HG02588 (cell line): ENCODE data around the gene SHISA6.

Source experiments
- ATAC-seq: cut with Tn5 transposase; IDR thresholded peaks from one replicate; pipeline ENCODE4 v1.9.1; 2021; ENCODE audit warnings: mild to moderate bottlenecking, moderate library complexity; ENCODE audit not compliant: unreplicated experiment

SHISA6 gene

GRCh38 chr17:11511696-11512095 is 270.7 kb downstream of the SHISA6 start:
- ATAC-seq, result no peak

- ATAC-seq, result no peak
Observed at GRCh38 chr17:11514565-11514964, 273.6 kb downstream of the SHISA6 start.

- ATAC-seq, result no peak
Observed at GRCh38 chr17:11514981-11515680, 274.1 kb downstream of the SHISA6 start.

GRCh38 chr17:11515901-11516300 is 274.9 kb downstream of the SHISA6 start:
- ATAC-seq, result no peak

GRCh38 chr17:11535231-11535630 is 294.2 kb downstream of the SHISA6 start:
- ATAC-seq, result no peak

GRCh38 chr17:11538366-11538765 is 297.4 kb downstream of the SHISA6 start:
- ATAC-seq, result no peak

- ATAC-seq, result no peak
Observed at GRCh38 chr17:11539637-11540036, 298.6 kb downstream of the SHISA6 start.

GRCh38 chr17:11545002-11545401 is 304.0 kb downstream of the SHISA6 start:
- ATAC-seq, result no peak

- ATAC-seq, result no peak
Observed at GRCh38 chr17:11545696-11546095, 304.7 kb downstream of the SHISA6 start.

GRCh38 chr17:11547853-11548252 is 306.8 kb downstream of the SHISA6 start:
- no peak for ATAC-seq

GRCh38 chr17:11548398-11548797 is 307.4 kb downstream of the SHISA6 start:
- no peak for ATAC-seq

GRCh38 chr17:11550431-11550830 is 309.4 kb downstream of the SHISA6 start:
- no peak for ATAC-seq

- no peak for ATAC-seq
Observed at GRCh38 chr17:11551442-11551841, 310.4 kb downstream of the SHISA6 start.

- no peak for ATAC-seq
Observed at GRCh38 chr17:11553135-11553534, 312.1 kb downstream of the SHISA6 start.

- no peak for ATAC-seq
Observed at GRCh38 chr17:11554042-11554441, 313.0 kb downstream of the SHISA6 start.

GRCh38 chr17:11554542-11554941 is 313.5 kb downstream of the SHISA6 start:
- no peak for ATAC-seq

- ATAC-seq, result no peak
Observed at GRCh38 chr17:11555530-11555929, 314.5 kb downstream of the SHISA6 start.

GRCh38 chr17:11557727-11558452 is 316.9 kb downstream of the SHISA6 start:
- no peak for ATAC-seq

GRCh38 chr17:11558681-11559234 is 317.7 kb downstream of the SHISA6 start:
- ATAC-seq, result no peak

- ATAC-seq, result no peak
Observed at GRCh38 chr17:11559601-11560000, 318.6 kb downstream of the SHISA6 start.

- no peak for ATAC-seq
Observed at GRCh38 chr17:11561281-11561680, 320.3 kb downstream of the SHISA6 start.

- ATAC-seq, result no peak
Observed at GRCh38 chr17:11561702-11562101, 320.7 kb downstream of the SHISA6 start.
